Body of pancreas (tissue), 4 donors: Measurements from ENCODE around the gene YEATS2. TPM values are rescaled to one million over a fixed set of nuclear protein-coding genes. Genes with fewer than 3 reads are reported as not detected.

Source experiments
- ATAC-seq: fragments of 150-250 bp; one replicate; pipeline ENCODE4 v1.9.1; 2016
- DNase-seq, 4 donors: peaks; one replicate each; pipeline ENCODE4 v3.0.0-alpha.2; 2019
- H3K27ac ChIP-seq, 4 donors: fragments of 200-600 bp; sonication (generic); 1 replicate in 3 of 4; 2 replicates in 1 of 4; pipeline versions ENCODE4 v1.5.1 to v1.6.1; 2016 to 2019; ENCODE audit warnings: mild to moderate bottlenecking in 1 of 4, mixed read lengths in 1 of 4, moderate library complexity in 1 of 4
- H3K27me3 ChIP-seq, 2 donors: fragments of 200-600 bp; sonication (generic); one replicate each; pipeline ENCODE4 v1.6.0; 2016; ENCODE audit warnings: mild to moderate bottlenecking in 1 of 2
- H3K36me3 ChIP-seq, 2 donors: fragments of 200-600 bp; sonication (generic); replicated peaks in 1 of 2; 2 replicates each; pipeline ENCODE4 v1.5.1; 2016; ENCODE audit warnings: low read depth in 2 of 2; ENCODE audit not compliant: insufficient read depth in 1 of 2
- H3K4me1 ChIP-seq: fragments of 200-600 bp; sonication (generic); one replicate; pipeline ENCODE4 v1.6.0; 2016
- H3K4me3 ChIP-seq, 2 donors: fragments of 200-600 bp; sonication (generic); 1 replicate in 1 of 2; 2 replicates in 1 of 2; pipeline ENCODE4 v1.5.1; 2016 to 2019
- H3K9me3 ChIP-seq, 3 donors: fragments of 200-600 bp; sonication (generic); 1 replicate in 2 of 3; 2 replicates in 1 of 3; pipeline ENCODE4 v1.5.1; 2016
- POLR2A ChIP-seq, 3 donors: fragments of 450-650 bp; IDR thresholded peaks; one replicate each; pipeline ENCODE4 v1.6.1; 2016; ENCODE audit warnings: antibody characterized with exemption in 3 of 3, mild to moderate bottlenecking in 2 of 3
- WGBS, 2 donors: methylation state at CpG; one replicate each; pipeline ENCODE4 v1.1.5; 2017; 5-methylcytosine and 5-hydroxymethylcytosine counted together
- intact Hi-C: fragments of 100-400 bp; cut with DNase I; formaldehyde crosslinking; loops from one replicate; pipeline ENCODE4 v1.15.1; 2023
- total RNA-seq, 2 donors: library from RNA; depleted of rRNA; stranded (reverse); fragments of >200 nt; gene quantifications; one replicate each; pipeline ENCODE4 v1.1.0, GENCODE V29; 2016
- TF ChIP-seq, protein P1 (sequence below), 7 experiments: fragments of 450-650 bp in 4 of 7; fragments of 200-600 bp in 3 of 7; sonication (generic) in 3 of 7; IDR thresholded peaks; one replicate each; pipeline ENCODE4 v1.5.1; 2016 to 2019; ENCODE audit warnings: antibody characterized with exemption in 7 of 7

YEATS2 gene
- total RNA-seq, 2 donors from 2014 or later: 12.5 to 13.8 TPM

- no peak for ATAC-seq
- intact Hi-C loops: no loop called here
- no peak overlapping the region for H3K4me3 ChIP-seq
- 79 to 82% methylated on average over 13 of the region's 13 CpGs for WGBS, 2 donors
- no peak for DNase-seq
- H3K9me3 ChIP-seq: no peaks in the 10 kb centered on the region
- peaks cover 4 to 16% of the 10 kb centered on the region in 2 donors for H3K36me3 ChIP-seq
- H3K27ac ChIP-seq: no peak overlapping the region
- no peak for TF ChIP-seq POLR2A (IDR thresholded peaks at IDR 0.05)
- TF ChIP-seq, protein P1, sequence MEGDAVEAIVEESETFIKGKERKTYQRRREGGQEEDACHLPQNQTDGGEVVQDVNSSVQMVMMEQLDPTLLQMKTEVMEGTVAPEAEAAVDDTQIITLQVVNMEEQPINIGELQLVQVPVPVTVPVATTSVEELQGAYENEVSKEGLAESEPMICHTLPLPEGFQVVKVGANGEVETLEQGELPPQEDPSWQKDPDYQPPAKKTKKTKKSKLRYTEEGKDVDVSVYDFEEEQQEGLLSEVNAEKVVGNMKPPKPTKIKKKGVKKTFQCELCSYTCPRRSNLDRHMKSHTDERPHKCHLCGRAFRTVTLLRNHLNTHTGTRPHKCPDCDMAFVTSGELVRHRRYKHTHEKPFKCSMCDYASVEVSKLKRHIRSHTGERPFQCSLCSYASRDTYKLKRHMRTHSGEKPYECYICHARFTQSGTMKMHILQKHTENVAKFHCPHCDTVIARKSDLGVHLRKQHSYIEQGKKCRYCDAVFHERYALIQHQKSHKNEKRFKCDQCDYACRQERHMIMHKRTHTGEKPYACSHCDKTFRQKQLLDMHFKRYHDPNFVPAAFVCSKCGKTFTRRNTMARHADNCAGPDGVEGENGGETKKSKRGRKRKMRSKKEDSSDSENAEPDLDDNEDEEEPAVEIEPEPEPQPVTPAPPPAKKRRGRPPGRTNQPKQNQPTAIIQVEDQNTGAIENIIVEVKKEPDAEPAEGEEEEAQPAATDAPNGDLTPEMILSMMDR (IDR thresholded peaks at IDR 0.05): no peak
- peaks cover 5% of the 10 kb centered on the region for H3K4me1 ChIP-seq
- H3K27me3 ChIP-seq: no peaks in the 10 kb centered on the region
These were observed 148.2 kb downstream of the YEATS2 start for GRCh38 chr3:183845608-183846288.

- WGBS, 2 donors: 78 to 98% methylated on average over 4 of the region's 4 CpGs
- Histone ChIP-seq H3K27me3 (no peaks in the 10 kb centered on the region), H3K4me3 (no peak overlapping the region), H3K36me3 (peaks cover 0 to 5% of the 10 kb centered on the region in 2 donors), H3K27ac (no peak overlapping the region), H3K9me3 (no peaks in the 10 kb centered on the region), H3K4me1 (no peaks in the 10 kb centered on the region)
- TF ChIP-seq, protein P1 (IDR thresholded peaks at IDR 0.05): no peak
- no peak for TF ChIP-seq POLR2A (IDR thresholded peaks at IDR 0.05)
- DNase-seq (no peak), ATAC-seq (no peak)
- intact Hi-C loops: no loop called here
These were observed 156.9 kb downstream of the YEATS2 start for GRCh38 chr3:183854318-183855035.

GRCh38 chr3:183857863-183858262 is 160.3 kb downstream of the YEATS2 start:
- Histone ChIP-seq H3K4me3 (no peak overlapping the region), H3K27me3 (no peaks in the 10 kb centered on the region), H3K27ac (no peak overlapping the region), H3K4me1 (no peaks in the 10 kb centered on the region), H3K9me3 (no peaks in the 10 kb centered on the region), H3K36me3 (peaks cover 0 to 17% of the 10 kb centered on the region in 2 donors)
- no peak for ATAC-seq
- no peak for DNase-seq
- TF ChIP-seq, protein P1 (IDR thresholded peaks at IDR 0.05): no peak
- no peak for TF ChIP-seq POLR2A (IDR thresholded peaks at IDR 0.05)
- WGBS, 2 donors: 93 to 95% methylated on average over 3 of the region's 3 CpGs
- intact Hi-C loops: no loop called here

Other genes starting within 250 kb of the YEATS2 start
- gene KLHL6, start 142.1 kb upstream of the YEATS2 start, total RNA-seq: 1 to 10 TPM; 1.6 TPM
- 10 to 100 TPM; 22.7 to 46.2 TPM for gene KLHL24, start 62.2 kb upstream of the YEATS2 start, total RNA-seq
- gene MAP6D1, start 127.8 kb downstream of the YEATS2 start, total RNA-seq: 1 to 10 TPM in 1 of 2 donors, under 1 TPM in 1; 0.99 to 7.0 TPM
- gene PARL, start 187.1 kb downstream of the YEATS2 start, total RNA-seq: 10 to 100 TPM; 25.4 to 34.6 TPM